HepG2 (cell line): ENCODE measurements around the gene DOK5. TPM values are rescaled to one million over a fixed set of nuclear protein-coding genes. Genes with fewer than 3 reads are reported as not detected.

ENCODE experiments used
- ATAC-seq: fragments of 200-7000 bp; cut with Tn5 transposase; 3 replicates; pipeline ENCODE4 v1.9.1; 2020; ENCODE audit warnings: mild to moderate bottlenecking, moderate library complexity
- BruUV-seq: library from RNA; stranded (reverse); fragments of 400-500 nt; replicated peaks from 2 replicates; lab custom pipeline; 2021; lab: Mats Ljungman, UMichigan
- CTCF ChIA-PET: fragments of 300-600 bp; formaldehyde crosslinking; extraction: SDS; loops from one replicate; lab custom pipeline; 2021; ENCODE audit warnings: low total read pairs, inconsistent platforms, low intra/inter-chr PET ratio; lab: Yijun Ruan, JAX
- POLR2A ChIA-PET: fragments of 350-600 bp; sonication (Branson Sonifier 250); formaldehyde crosslinking; loops from one replicate; lab custom pipeline; 2020; ENCODE audit warnings: antibody characterized with exemption, inconsistent platforms; lab: Yijun Ruan, JAX
- DNase-seq: peaks from one replicate; pipeline ENCODE4 v3.0.0-alpha.2; 2015; ENCODE audit warnings: low spot score
- FAIRE-seq: peaks from 3 replicates; lab custom pipeline; 2011; peaks lifted over from hg19 to GRCh38; lab: Jason Lieb, UNC
- H2AFZ ChIP-seq: one replicate; pipeline ENCODE4 v1.6.1; 2011; ENCODE audit warnings: low read length, inconsistent platforms
- H3K27ac ChIP-seq: fragments of 300-600 bp; 3 replicates; pipeline ENCODE4 v1.8.0; 2011; ENCODE audit warnings: mixed run types, mild to moderate bottlenecking, mixed read lengths, low read length, inconsistent platforms; ENCODE audit not compliant: insufficient read depth; ENCODE audit errors: extremely low read length
- H3K27me3 ChIP-seq, 2 experiments: fragments of 200-600 bp in 1 of 2; 2 replicates in 1 of 2; 3 replicates in 1 of 2; pipeline versions ENCODE4 v1.6.0 to v1.8.0; 2011; ENCODE audit warnings: low read length in 2 of 2, mild to moderate bottlenecking in 2 of 2, moderate library complexity in 2 of 2, inconsistent platforms in 1 of 2; ENCODE audit not compliant: insufficient read depth in 2 of 2, control insufficient read depth in 1 of 2
- H3K36me3 ChIP-seq, 2 experiments: fragments of 200-600 bp in 1 of 2; replicated peaks in 1 of 2; 2 replicates in 1 of 2; 3 replicates in 1 of 2; pipeline versions ENCODE4 v1.5.1 to v1.8.0; 2011; ENCODE audit warnings: low read length in 2 of 2, inconsistent platforms in 1 of 2; ENCODE audit not compliant: insufficient read depth in 2 of 2, control insufficient read depth in 1 of 2
- H3K4me1 ChIP-seq: 2 replicates; pipeline ENCODE4 v1.5.1; 2012; ENCODE audit warnings: low read length, inconsistent platforms; ENCODE audit not compliant: insufficient read depth
- H3K4me2 ChIP-seq: 2 replicates; pipeline ENCODE4 v1.6.0; 2011; ENCODE audit warnings: low read depth, low read length, inconsistent platforms
- H3K4me3 ChIP-seq, 3 experiments: fragments of 200-600 bp in 1 of 3; sonication (generic), shearing (Covaris generic) in 1 of 3; replicated peaks in 1 of 3; 2 replicates each; pipeline ENCODE4 v1.5.1; 2011 to 2016; ENCODE audit warnings: low read length in 3 of 3, inconsistent platforms in 2 of 3, low read depth in 2 of 3, mild to moderate bottlenecking in 2 of 3, control low read depth in 1 of 3, mixed read lengths in 1 of 3; ENCODE audit not compliant: insufficient read depth in 1 of 3
- H3K79me2 ChIP-seq: one replicate; pipeline ENCODE4 v1.6.1; 2011; ENCODE audit warnings: low read length, inconsistent platforms; ENCODE audit not compliant: insufficient read depth
- H3K9ac ChIP-seq: 2 replicates; pipeline ENCODE4 v1.6.0; 2011; ENCODE audit warnings: mild to moderate bottlenecking, low read depth, low read length, inconsistent platforms; ENCODE audit not compliant: insufficient read depth
- H3K9me3 ChIP-seq: 2 replicates; pipeline ENCODE4 v1.5.1; 2012; ENCODE audit warnings: mild to moderate bottlenecking, low read length
- H4K20me1 ChIP-seq: 2 replicates; pipeline ENCODE4 v1.6.0; 2011; ENCODE audit warnings: inconsistent platforms, mild to moderate bottlenecking, low read length, moderate library complexity; ENCODE audit not compliant: insufficient read depth
- EP300 ChIP-seq, 3 experiments: sonication (generic) in 1 of 3; formaldehyde crosslinking in 1 of 3; IDR thresholded peaks; 2 replicates each; pipeline versions ENCODE4 v1.5.1 to v1.6.1; 2011 to 2020; ENCODE audit warnings: low read depth in 2 of 3, low read length in 2 of 3, borderline replicate concordance in 1 of 3, improper control_type of control experiment in 1 of 3, mild to moderate bottlenecking in 1 of 3, missing genetic modification reagents in 1 of 3, moderate library complexity in 1 of 3
- HOXA9 ChIP-seq: sonication (generic); formaldehyde crosslinking; IDR thresholded peaks from 2 replicates; pipeline ENCODE4 v1.8.1; 2022; ENCODE audit warnings: missing genetic modification reagents, mild to moderate bottlenecking, moderate library complexity, borderline replicate concordance
- JARID2 ChIP-seq: sonication (generic); formaldehyde crosslinking; IDR thresholded peaks from 2 replicates; pipeline ENCODE4 v1.8.1; 2023; ENCODE audit warnings: missing genetic modification reagents, inconsistent platforms; ENCODE audit not compliant: insufficient replicate concordance
- KMT2A ChIP-seq: sonication (generic); formaldehyde crosslinking; IDR thresholded peaks from 2 replicates; pipeline ENCODE4 v1.4.0; 2020; ENCODE audit warnings: missing genetic modification reagents
- NCOA2 ChIP-seq: sonication (generic); formaldehyde crosslinking; IDR thresholded peaks from 2 replicates; pipeline ENCODE4 v1.8.0; 2022; ENCODE audit warnings: inconsistent platforms
- TEF ChIP-seq: sonication (generic); formaldehyde crosslinking; IDR thresholded peaks from 2 replicates; pipeline ENCODE4 v1.5.0; 2020; ENCODE audit warnings: missing genetic modification reagents
- ZNF280B ChIP-seq: sonication (generic); formaldehyde crosslinking; IDR thresholded peaks from 2 replicates; pipeline ENCODE4 v1.5.0; 2020; ENCODE audit warnings: missing genetic modification reagents, mild to moderate bottlenecking, borderline replicate concordance
- ZNF430 ChIP-seq: sonication (generic); formaldehyde crosslinking; IDR thresholded peaks from 2 replicates; pipeline ENCODE4 v1.9.0; 2021; ENCODE audit warnings: mild to moderate bottlenecking, missing genetic modification reagents
- ZNF549 ChIP-seq: sonication (generic); formaldehyde crosslinking; IDR thresholded peaks from 2 replicates; pipeline ENCODE4 v1.5.0; 2020; ENCODE audit warnings: missing genetic modification reagents
- ZNF564 ChIP-seq: sonication (generic); formaldehyde crosslinking; IDR thresholded peaks from 2 replicates; pipeline ENCODE4 v1.8.1; 2023; ENCODE audit warnings: mild to moderate bottlenecking, missing genetic modification reagents
- WGBS: methylation state at CpG from one replicate; pipeline ENCODE4 v1.1.6; 2017; ENCODE audit warnings: low lambda C conversion rate; 5-methylcytosine and 5-hydroxymethylcytosine counted together
- in situ Hi-C: cut with HindIII; loops from 2 replicates; pipeline ENCODE4 v1.10.0; 2017; ENCODE audit warnings: low pct_unique_long_range_greater_than_20kb; ENCODE audit not compliant: extremely low pct_ligation_motif_present
- intact Hi-C: fragments of 100-400 bp; cut with micrococcal nuclease; formaldehyde crosslinking; loops from one replicate; pipeline ENCODE4 v1.10.0; 2022; ENCODE audit not compliant: unreplicated experiment
- polyA plus RNA-seq, 8 experiments: library from polyadenylated mRNA; depleted of rRNA in 3 of 8; stranded (reverse) in 7 of 8; unstranded in 1 of 8; fragments of >200 nt; fragmentation: Illumina TruSeq in 4 of 8; extraction: Trizol in 4 of 8; gene quantifications; 2 replicates each; pipeline versions ENCODE4 v1.2.1 to v1.2.3, GENCODE V29; 2011 to 2016; ENCODE audit warnings: low read depth in 4 of 8, missing spikeins in 1 of 8, mixed read lengths in 1 of 8; ENCODE audit not compliant: insufficient read depth in 1 of 8
- total RNA-seq, 5 experiments: library from RNA; depleted of rRNA; stranded (reverse); fragments of >200 nt; fragmentation: Illumina TruSeq; extraction: Trizol; gene quantifications; 2 replicates each; pipeline ENCODE4 v1.2.3, GENCODE V29; 2016; ENCODE audit warnings: low read depth in 1 of 5

The DOK5 gene
- total and polyA plus RNA-seq, 2 of the 13 experiments (the other 11 are each of a cell fraction or from before 2014, with no cell fraction given) = not detected

- FAIRE-seq (no peak), DNase-seq (no peak), ATAC-seq (no peak)
- H2AFZ ChIP-seq = no peak overlapping the region
- intact Hi-C loops = no loop called here
- no peaks in the 10 kb centered on the region for H3K27me3 ChIP-seq
- no peak overlapping the region for H3K4me2 ChIP-seq
- H3K79me2 ChIP-seq = no peaks in the 10 kb centered on the region
- H3K27ac ChIP-seq = no peak overlapping the region
- no peaks in the 10 kb centered on the region for H3K9me3 ChIP-seq
- in situ Hi-C loops = no loop called here
- CTCF ChIA-PET = no interaction called here
- H3K4me1 ChIP-seq = no peaks in the 10 kb centered on the region
- no peak for TF ChIP-seq TEF (CRISPR knock-in tag)
- no peak for TF ChIP-seq JARID2
- BruUV-seq = no TSS peak
- no peaks in the 10 kb centered on the region for H4K20me1 ChIP-seq
- 34% methylated on average over 3 of the region's 3 CpGs for WGBS
- H3K9ac ChIP-seq = no peak overlapping the region
- POLR2A ChIA-PET = no interaction called here
- no peaks in the 10 kb centered on the region for H3K36me3 ChIP-seq
- no peak overlapping the region for H3K4me3 ChIP-seq
Observed at GRCh38 chr20:54524849-54525248, 49.5 kb downstream of the DOK5 start.

GRCh38 chr20:54525916-54526590 lies 50.7 kb downstream of the DOK5 start:
- BruUV-seq = no TSS peak
- no peak overlapping the region for H2AFZ ChIP-seq
- DNase-seq = no peak
- H3K4me2 ChIP-seq = no peak overlapping the region
- in situ Hi-C loops (no loop called here), intact Hi-C loops (no loop called here)
- H3K9me3 ChIP-seq = no peaks in the 10 kb centered on the region
- H3K27me3 ChIP-seq = no peaks in the 10 kb centered on the region
- no peaks in the 10 kb centered on the region for H3K4me1 ChIP-seq
- no peaks in the 10 kb centered on the region for H4K20me1 ChIP-seq
- ChIA-PET POLR2A (no interaction called here), CTCF (no interaction called here)
- FAIRE-seq = no peak
- TF ChIP-seq ZNF430 (no peak), NCOA2 (CRISPR knock-in tag) (no peak), ZNF280B (CRISPR knock-in tag) (no peak), EP300 (IDR thresholded peaks at IDR 0.05; ENCODE audit: low read depth in 2 of 2, low read length in 2 of 2) (no peak), EP300 (CRISPR knock-in tag; IDR thresholded peaks at IDR 0.05; ENCODE audit: borderline replicate concordance) (no peak), ZNF564 (CRISPR knock-in tag) (no peak), HOXA9 (CRISPR knock-in tag) (no peak), ZNF549 (CRISPR knock-in tag) (no peak), KMT2A (CRISPR knock-in tag) (no peak)
- no peaks in the 10 kb centered on the region for H3K79me2 ChIP-seq
- ATAC-seq = no peak
- WGBS = 6% methylated on average over 5 of the region's 5 CpGs
- H3K36me3 ChIP-seq = no peaks in the 10 kb centered on the region
- H3K4me3 ChIP-seq = no peak overlapping the region
- H3K9ac ChIP-seq = no peak overlapping the region
- no peak overlapping the region for H3K27ac ChIP-seq
